PC-3 (cell line): ENCODE data around the gene HHIPL1. TPM values are rescaled to one million over a fixed set of nuclear protein-coding genes. Genes with fewer than 3 reads are reported as not detected.

Source experiments
- ATAC-seq: fragments of 200-7000 bp; cut with Tn5 transposase; 2 replicates; pipeline ENCODE4 v1.9.1; 2020; ENCODE audit warnings: mild to moderate bottlenecking, moderate library complexity
- BruUV-seq: library from RNA; stranded (reverse); fragments of 400-500 nt; replicated peaks from 2 replicates; lab custom pipeline; 2021; lab: Mats Ljungman, UMichigan
- CTCF ChIA-PET: fragments of 300-600 bp; sonication (Branson Sonifier 250); formaldehyde crosslinking; loops from one replicate; lab custom pipeline; 2022; ENCODE audit warnings: antibody characterized with exemption; lab: Charles Lee
- POLR2A ChIA-PET: fragments of 300-600 bp; sonication (Branson Sonifier 250); formaldehyde crosslinking; loops from one replicate; lab custom pipeline; 2022; ENCODE audit warnings: antibody characterized with exemption; ENCODE audit not compliant: unreplicated experiment; lab: Charles Lee
- DNase-seq: peaks from one replicate; pipeline ENCODE4 v3.0.0-alpha.2; 2015
- H2AFZ ChIP-seq: fragments of 300-600 bp; sonication (generic); 2 replicates; pipeline ENCODE4 v1.6.0; 2016; ENCODE audit warnings: antibody characterized with exemption, low read length
- H3F3A ChIP-seq: fragments of 300-600 bp; sonication (generic); one replicate; pipeline ENCODE4 v1.6.0; 2017; ENCODE audit warnings: antibody characterized with exemption, low read length, control low read depth, mild to moderate bottlenecking; ENCODE audit not compliant: unreplicated experiment
- H3K27ac ChIP-seq: fragments of 300-600 bp; sonication (generic); 2 replicates; pipeline ENCODE4 v1.5.1; 2016; ENCODE audit warnings: mild to moderate bottlenecking, low read length
- H3K27me3 ChIP-seq: fragments of 300-600 bp; sonication (generic); 2 replicates; pipeline ENCODE4 v1.6.1; 2016; ENCODE audit warnings: low read length, mixed read lengths
- H3K36me3 ChIP-seq: fragments of 300-600 bp; sonication (generic); 2 replicates; pipeline ENCODE4 v1.6.1; 2016; ENCODE audit warnings: low read depth, mixed run types, low read length, mixed read lengths
- H3K4me1 ChIP-seq: fragments of 300-600 bp; sonication (generic); 2 replicates; pipeline ENCODE4 v1.5.1; 2016; ENCODE audit warnings: low read length; ENCODE audit not compliant: insufficient read depth
- H3K4me2 ChIP-seq: fragments of 300-600 bp; sonication (generic); 2 replicates; pipeline ENCODE4 v1.6.0; 2016; ENCODE audit warnings: low read length
- H3K4me3 ChIP-seq: fragments of 300-600 bp; sonication (generic); 2 replicates; pipeline ENCODE4 v1.5.1; 2016; ENCODE audit warnings: mild to moderate bottlenecking, low read length, mixed read lengths
- H3K79me2 ChIP-seq: fragments of 300-600 bp; sonication (generic); 2 replicates; pipeline ENCODE4 v1.6.1; 2017; ENCODE audit warnings: low read length, mixed read lengths
- H3K9ac ChIP-seq: fragments of 300-600 bp; sonication (generic); 2 replicates; pipeline ENCODE4 v1.6.0; 2016; ENCODE audit warnings: mild to moderate bottlenecking, low read length
- H3K9me2 ChIP-seq: fragments of 300-600 bp; sonication (generic); replicated peaks from 2 replicates; pipeline ENCODE4 v1.6.1; 2016; ENCODE audit warnings: mixed run types, low read length, mixed read lengths
- H3K9me3 ChIP-seq: fragments of 300-600 bp; sonication (generic); 2 replicates; pipeline ENCODE4 v1.6.1; 2016; ENCODE audit warnings: low read length, mixed read lengths
- H4K20me1 ChIP-seq: fragments of 300-600 bp; sonication (generic); 2 replicates; pipeline ENCODE4 v1.6.1; 2016; ENCODE audit warnings: low read length, mixed read lengths
- CTCF ChIP-seq: fragments of 300-600 bp; sonication (generic); conservative IDR thresholded peaks from 2 replicates; pipeline ENCODE4 v1.5.1; 2017; ENCODE audit warnings: antibody characterized with exemption, low read depth, mild to moderate bottlenecking, low read length
- EZH2 ChIP-seq: fragments of 300-600 bp; sonication (generic); IDR thresholded peaks from one replicate; pipeline ENCODE4 v1.6.1; 2017; ENCODE audit warnings: antibody characterized with exemption, mild to moderate bottlenecking, low read length; ENCODE audit not compliant: unreplicated experiment
- EZH2phosphoT487 ChIP-seq: fragments of 300-600 bp; sonication (generic); IDR thresholded peaks from 2 replicates; pipeline ENCODE4 v1.6.1; 2018; ENCODE audit warnings: mild to moderate bottlenecking, antibody characterized with exemption, low read length, borderline replicate concordance
- intact Hi-C: fragments of 100-400 bp; cut with micrococcal nuclease; formaldehyde crosslinking; loops from 2 replicates; pipeline ENCODE4 v1.9.0; 2023
- total RNA-seq: library from RNA; depleted of rRNA; stranded (reverse); fragments of >200 nt; gene quantifications from 2 replicates; pipeline ENCODE4 v1.2.3, GENCODE V29; 2014

HHIPL1 gene
- total RNA-seq, 1 experiment from 2014 or later, result 0.84 TPM

GRCh38 chr14:99628887-99629618 is 15.9 kb upstream of the HHIPL1 start:
- POLR2A ChIA-PET, result no interaction called here

GRCh38 chr14:99630202-99630601 is 14.7 kb upstream of the HHIPL1 start:
- H4K20me1 ChIP-seq, result no peaks in the 10 kb centered on the region
- TF ChIP-seq EZH2, result no peak
- TF ChIP-seq CTCF, result no peak
- no peak for TF ChIP-seq EZH2phosphoT487
- no peaks in the 10 kb centered on the region for H3K9me2 ChIP-seq
- no peaks in the 10 kb centered on the region for H3K9me3 ChIP-seq
- H3K27me3 ChIP-seq, result no peaks in the 10 kb centered on the region
- no peaks in the 10 kb centered on the region for H3K79me2 ChIP-seq
- intact Hi-C loops, result no loop called here
- no peak overlapping the region for H3K27ac ChIP-seq
- DNase-seq (peak; percentile 3), ATAC-seq (no peak)
- H3K36me3 ChIP-seq, result no peaks in the 10 kb centered on the region
- no peak overlapping the region for H3K4me3 ChIP-seq
- ChIA-PET CTCF (interaction anchor here (0.5 to 0.6 kb wide), 2 partner anchors 234 to 563 kb away, joined by 4 to 6 read pairs; no protein-coding TSS in a partner anchor), POLR2A (no interaction called here)
- no TSS peak for BruUV-seq
- no peaks in the 10 kb centered on the region for H3F3A ChIP-seq
- H2AFZ ChIP-seq, result no peak overlapping the region
- 0 out of 2 replicates have a peak, but pooled peaks cover 3% of the 10 kb centered on the region for H3K4me1 ChIP-seq
- H3K9ac ChIP-seq, result no peak overlapping the region
- H3K4me2 ChIP-seq, result no peak overlapping the region

More at GRCh38 chr14:99628887-99629618, 15.9 kb upstream of the HHIPL1 start:
- intact Hi-C loops, result loop anchor here (1.0 kb wide), 2 partner anchors 66 to 111 kb away; no protein-coding TSS in a partner anchor
- DNase-seq, result peak; percentile 82
- H2AFZ ChIP-seq, result peak overlapping the region; percentile 75
- CTCF ChIA-PET, result interaction anchor here (0.6 to 0.7 kb wide), 3 partner anchors 72 to 176 kb away, joined by 3 to 4 read pairs (median 3); no protein-coding TSS in a partner anchor
- no peaks in the 10 kb centered on the region for H3K9me3 ChIP-seq
- peak overlapping the region; percentile 9; the same call in 1 of the 2 replicates for H3K4me3 ChIP-seq
- H3K9me2 ChIP-seq, result no peaks in the 10 kb centered on the region
- no peak overlapping the region for H3K9ac ChIP-seq
- H4K20me1 ChIP-seq, result no peaks in the 10 kb centered on the region
- peak overlapping the region; percentile 72 for H3K4me2 ChIP-seq
- no peaks in the 10 kb centered on the region for H3F3A ChIP-seq
- H3K79me2 ChIP-seq, result no peaks in the 10 kb centered on the region
- H3K27me3 ChIP-seq, result no peaks in the 10 kb centered on the region
- no peaks in the 10 kb centered on the region for H3K36me3 ChIP-seq
- 0 out of 2 replicates have a peak, but pooled peaks cover 3% of the 10 kb centered on the region for H3K4me1 ChIP-seq
- H3K27ac ChIP-seq, result no peak overlapping the region
- BruUV-seq, result no TSS peak
- peak; percentile 98 for ATAC-seq
- TF ChIP-seq EZH2phosphoT487 (no peak), CTCF (peak; percentile 97)

- no TSS peak for BruUV-seq
Observed at GRCh38 chr14:99632410-99633035, 12.4 kb upstream of the HHIPL1 start.

More at GRCh38 chr14:99632410-99633035, 12.4 kb upstream of the HHIPL1 start:
- H3K9me3 ChIP-seq, result no peaks in the 10 kb centered on the region
- no peak overlapping the region for H3K4me3 ChIP-seq
- POLR2A ChIA-PET, result no interaction called here
- H3K4me1 ChIP-seq, result 0 out of 2 replicates have a peak, but pooled peaks cover 3% of the 10 kb centered on the region
- no peaks in the 10 kb centered on the region for H3K79me2 ChIP-seq
- TF ChIP-seq EZH2, result no peak
- TF ChIP-seq EZH2phosphoT487, result no peak
- TF ChIP-seq CTCF, result no peak
- no peaks in the 10 kb centered on the region for H4K20me1 ChIP-seq
- H3K36me3 ChIP-seq, result no peaks in the 10 kb centered on the region
- H3K9me2 ChIP-seq, result no peaks in the 10 kb centered on the region
- H3K4me2 ChIP-seq, result no peak overlapping the region
- ATAC-seq, result no peak
- no peaks in the 10 kb centered on the region for H3F3A ChIP-seq
- DNase-seq, result no peak
- CTCF ChIA-PET, result no interaction called here
- intact Hi-C loops, result no loop called here
- H2AFZ ChIP-seq, result no peak overlapping the region
- no peak overlapping the region for H3K9ac ChIP-seq
- H3K27me3 ChIP-seq, result no peaks in the 10 kb centered on the region
- H3K27ac ChIP-seq, result no peak overlapping the region
